Fibroblast of skin of back (primary cell): Measurements from ENCODE around the gene SCTR. TPM values are rescaled to one million over a fixed set of nuclear protein-coding genes. Genes with fewer than 3 reads are reported as not detected.

Experiments used
- DNase-seq: peaks from one replicate; pipeline ENCODE4 v3.0.0-alpha.2; 2013
- polyA plus RNA-seq, 2 experiments: library from polyadenylated mRNA; unstranded; fragments of 120-200 nt; gene quantifications; one replicate each; pipeline ENCODE4 v1.2.1, GENCODE V29; 2013; ENCODE audit not compliant: insufficient read length in 2 of 2

Gene SCTR
- polyA plus RNA-seq (2013, experiment 1 of 2; ENCODE audit: insufficient read length): not detected
- polyA plus RNA-seq (2013, experiment 2 of 2; ENCODE audit: insufficient read length): not detected

GRCh38 chr2:119523952-119524694 lies at the start of gene SCTR:
SCTR (minus strand) TSS chr2:119524483; CDS start chr2:119524226, 257 bp downstream.
- DNase-seq: no peak

GRCh38 chr2:119567292-119567691 lies 43.0 kb upstream of the SCTR start:
- DNase-seq: no peak

GRCh38 chr2:119565481-119565880 lies 41.2 kb upstream of the SCTR start:
- DNase-seq: no peak

- DNase-seq: no peak
Observed at GRCh38 chr2:119553687-119554344, 29.5 kb upstream of the SCTR start.

GRCh38 chr2:119552902-119553301 lies 28.6 kb upstream of the SCTR start:
- no peak for DNase-seq

DNA sequence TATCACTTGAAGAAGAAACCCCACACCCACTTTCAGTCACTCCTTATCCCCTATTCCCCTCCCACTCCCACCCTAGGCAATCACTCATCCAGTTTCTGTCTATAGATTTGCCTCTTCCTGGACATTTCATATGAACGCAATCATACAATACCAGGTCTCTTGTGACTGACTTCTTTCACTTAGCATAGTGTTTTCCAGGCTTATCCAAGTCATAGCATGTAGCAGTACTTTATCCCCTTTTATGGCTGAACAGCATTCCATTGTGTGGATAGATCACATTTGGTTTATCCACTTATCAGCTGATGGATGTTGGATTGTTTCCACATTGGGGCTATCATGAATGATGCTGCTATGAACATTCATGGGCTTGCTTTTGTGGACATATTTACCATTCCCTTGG lies 26.6 kb upstream of the SCTR start:
- no peak for DNase-seq

DNA sequence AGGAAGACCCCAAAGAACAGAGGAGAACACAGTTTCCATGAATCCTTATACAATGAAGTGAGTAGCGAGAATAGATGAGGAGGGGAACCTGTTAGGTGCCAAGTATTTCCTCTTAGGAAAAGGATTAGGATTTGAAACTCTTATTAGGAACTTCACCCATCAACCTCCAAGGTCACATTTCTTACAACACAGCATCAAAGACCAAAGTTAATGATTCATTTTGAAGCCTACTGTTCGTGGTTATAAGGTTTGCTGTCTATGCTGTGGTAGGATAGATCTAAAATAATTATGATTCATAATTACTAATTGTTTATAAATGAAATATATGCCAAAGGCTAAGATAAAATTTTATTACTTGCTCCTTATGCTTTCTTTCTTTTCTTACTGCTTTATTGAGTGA lies 26.1 kb upstream of the SCTR start:
- no peak for DNase-seq

DNA sequence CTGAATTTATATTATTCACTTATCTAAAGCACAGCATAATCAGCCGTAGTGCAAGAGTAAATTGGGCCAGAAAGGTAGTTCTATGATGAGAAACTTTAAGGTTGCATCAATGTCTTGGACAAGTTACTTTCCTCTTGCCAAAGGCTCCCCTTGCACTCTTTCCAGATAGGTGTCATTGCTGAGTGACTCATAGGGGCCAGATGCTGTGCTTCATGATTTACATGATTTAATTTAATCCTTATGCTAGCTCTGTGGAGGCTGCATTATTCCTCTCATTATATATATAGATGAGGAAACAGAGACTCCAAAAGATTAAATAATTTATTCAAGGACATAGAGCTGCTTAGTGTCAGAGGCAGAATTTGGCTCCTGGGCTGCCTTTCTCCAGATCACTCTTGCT lies 25.0 kb upstream of the SCTR start:
- peak; percentile 8 for DNase-seq

- DNase-seq: no peak
Observed at GRCh38 chr2:119548516-119549120, 24.3 kb upstream of the SCTR start.

DNA sequence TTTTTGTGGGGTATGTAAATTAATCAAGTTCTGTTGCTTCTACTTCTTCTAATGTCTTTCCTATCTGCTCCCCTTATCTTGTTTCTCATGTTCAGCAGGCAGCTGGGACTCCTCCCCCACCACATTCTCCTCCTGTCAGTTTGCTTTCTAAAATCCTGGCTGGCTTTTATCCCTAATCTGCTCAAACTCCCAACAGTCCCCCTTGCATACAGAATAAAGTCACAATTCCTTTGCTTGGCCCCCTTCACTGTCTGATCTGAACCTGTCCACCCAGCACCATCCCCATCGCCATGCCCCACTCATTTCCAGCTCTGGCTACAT lies 22.1 kb upstream of the SCTR start:
- DNase-seq: no peak

DNA sequence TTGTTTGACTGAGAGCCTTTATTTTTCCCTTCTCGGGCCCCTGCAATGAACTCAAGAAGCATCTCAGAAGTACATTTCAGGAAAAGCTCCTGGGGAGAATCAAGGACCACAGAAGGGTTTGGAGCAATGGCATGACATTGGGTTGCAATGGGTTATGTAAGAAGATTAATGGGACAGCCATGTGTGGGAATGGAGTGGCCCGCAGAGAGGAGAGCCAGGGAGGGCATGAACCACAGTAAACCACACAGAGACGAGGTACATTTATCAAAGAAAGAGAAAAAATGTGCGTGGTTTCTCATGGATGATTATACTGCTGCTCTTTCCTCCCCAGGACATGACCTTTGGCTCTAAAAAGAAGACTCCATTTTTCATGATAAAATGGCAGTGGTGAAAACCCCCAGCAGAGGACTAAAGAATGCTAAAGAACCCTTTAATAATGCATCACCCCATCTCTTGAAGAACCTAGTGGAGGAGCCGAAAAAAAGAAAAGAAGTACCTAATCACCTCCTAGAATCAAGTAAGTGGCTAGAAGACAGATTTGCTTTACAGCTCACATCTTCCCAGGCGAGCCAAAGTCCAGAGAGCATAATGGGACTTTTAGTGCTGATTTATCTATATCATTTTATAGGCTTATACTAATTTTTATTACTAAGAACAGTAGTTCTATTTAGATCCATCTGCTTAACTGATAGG lies 21.6 kb upstream of the SCTR start:
- no peak for DNase-seq

DNA sequence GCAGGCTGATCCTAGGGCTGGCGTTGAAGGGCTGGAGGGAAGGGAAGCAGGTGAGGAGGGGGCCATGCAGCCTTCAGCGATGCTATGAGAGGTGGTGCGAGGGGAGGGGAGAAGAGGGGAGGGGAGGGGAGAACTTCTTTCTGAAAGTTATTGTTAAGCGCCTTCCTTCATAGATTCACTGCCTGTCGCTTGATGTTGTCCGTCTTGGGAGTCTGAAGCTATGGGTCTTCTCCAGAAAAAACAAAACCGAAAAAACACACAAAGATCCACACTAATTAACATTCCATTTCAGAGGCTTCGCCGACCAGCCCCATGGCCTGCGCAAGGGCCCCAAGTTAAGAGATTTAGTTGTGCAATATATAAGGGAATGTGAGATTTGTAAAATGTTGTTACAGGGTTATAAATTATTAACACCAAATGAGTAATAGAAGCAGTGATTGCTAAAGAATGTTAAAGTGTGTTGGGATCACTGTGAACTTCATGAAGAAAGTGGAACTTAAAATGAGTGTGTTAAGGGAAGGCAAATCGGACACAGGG lies 20.7 kb upstream of the SCTR start:
- no peak for DNase-seq

DNA sequence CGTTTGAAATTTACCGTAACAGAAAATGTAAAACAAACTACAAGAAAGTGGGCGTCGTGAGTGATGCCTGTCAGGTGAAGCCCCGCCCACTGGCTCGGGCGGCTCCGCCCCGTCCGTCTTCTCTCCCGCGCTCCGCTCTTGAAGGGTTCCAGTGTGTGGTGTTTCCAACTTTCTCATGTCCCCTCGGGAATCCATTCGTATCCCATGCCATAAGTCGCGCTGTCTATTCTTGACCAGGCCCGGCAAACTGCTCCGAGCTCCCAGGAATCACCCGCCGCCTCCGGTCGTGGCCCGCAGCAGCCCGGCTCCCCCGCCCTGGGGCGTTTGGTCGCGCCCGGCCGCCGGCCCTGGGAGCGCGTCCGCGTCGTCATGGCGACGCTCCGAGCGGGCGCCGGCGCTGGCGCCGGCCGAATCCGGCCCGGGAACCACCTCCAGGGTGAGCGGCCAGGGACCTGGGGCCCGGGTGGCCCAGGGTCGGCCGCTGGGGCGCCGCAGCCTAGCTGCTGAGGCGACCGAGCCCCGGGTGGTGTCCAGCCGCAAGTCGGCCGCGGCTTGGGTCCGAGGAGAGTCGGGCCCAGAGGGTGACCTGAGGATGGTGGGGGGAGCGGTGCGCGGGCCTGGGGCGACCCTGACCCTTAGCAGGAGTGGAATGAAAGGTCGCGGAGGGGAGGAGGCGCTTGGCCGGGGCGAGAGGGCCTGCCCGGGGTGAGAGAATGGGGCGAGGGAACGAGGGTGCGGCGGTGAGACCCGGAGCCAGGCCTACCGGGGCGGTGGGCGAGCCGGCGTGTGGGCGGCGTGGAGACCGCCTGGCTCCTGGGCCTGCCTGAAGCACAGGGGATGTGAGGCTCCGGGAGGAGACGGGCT lies 20.0 kb upstream of the SCTR start, which contains the start of gene CFAP221:
TSS of gene CFAP221 (plus strand) at position 375 of the 864 bp plus-strand sequence. CDS start 1,683 bp downstream, outside the sequence.
- peak; percentile 66 for DNase-seq

DNA sequence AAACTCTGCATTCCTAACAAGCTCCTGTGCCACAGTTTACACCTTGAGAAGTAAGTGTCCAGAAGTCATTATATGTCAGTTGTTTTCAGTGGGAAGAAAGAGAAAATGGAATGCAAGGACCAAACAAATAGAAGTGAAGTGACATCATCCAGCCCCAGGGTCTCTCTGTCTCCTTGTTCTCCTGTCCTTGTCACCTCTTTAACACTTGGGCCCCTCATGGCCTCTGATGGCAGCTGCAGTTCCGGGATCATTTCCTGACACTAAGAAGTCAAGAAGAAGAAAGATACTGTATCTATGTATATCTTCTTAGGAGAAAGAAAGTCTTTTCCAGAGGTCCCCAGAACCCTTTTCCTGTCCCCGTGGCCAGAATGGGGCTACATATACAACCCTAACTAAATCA lies 17.2 kb upstream of the SCTR start:
- DNase-seq: no peak

DNA sequence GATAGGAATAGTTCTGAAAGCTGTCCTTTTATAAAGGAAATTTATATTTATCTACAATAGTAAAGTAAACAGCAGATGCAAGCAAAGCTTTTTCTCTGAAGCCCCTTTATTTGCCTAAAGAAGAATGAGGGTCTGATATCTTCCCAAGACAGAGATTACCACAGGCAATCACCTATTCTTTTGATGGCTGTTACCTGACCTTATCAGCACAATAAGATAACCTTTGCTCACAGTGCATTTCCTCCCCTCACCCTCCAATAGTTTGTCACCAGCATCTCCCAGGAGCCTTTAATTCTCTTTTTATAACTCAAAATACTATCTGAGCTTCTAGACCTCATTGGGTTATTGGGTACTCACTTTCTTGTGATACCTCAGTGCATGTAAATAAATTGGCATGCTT lies 13.5 kb upstream of the SCTR start:
- no peak for DNase-seq

DNA sequence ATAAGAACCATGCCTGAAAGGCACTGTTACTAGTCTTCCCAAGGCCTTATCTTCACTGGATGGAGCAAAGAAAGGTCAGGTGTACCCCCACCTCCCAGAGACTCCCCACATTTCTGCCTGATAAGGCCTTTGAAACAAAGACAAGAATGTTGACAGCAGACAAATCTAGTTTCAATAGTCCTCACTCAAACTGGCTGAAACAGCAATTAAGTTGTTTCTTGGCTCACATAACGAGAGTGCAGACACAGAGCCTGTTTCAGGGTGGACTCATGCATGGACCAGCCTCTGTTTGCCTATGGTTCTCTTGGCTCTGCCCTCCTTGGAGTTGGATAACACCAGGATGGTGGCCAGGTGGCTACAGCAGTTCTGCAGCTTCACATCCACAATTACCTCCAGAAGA lies 12.4 kb upstream of the SCTR start:
- DNase-seq: no peak

- no peak for DNase-seq
Observed at GRCh38 chr2:119536211-119536610, 11.9 kb upstream of the SCTR start.

DNA sequence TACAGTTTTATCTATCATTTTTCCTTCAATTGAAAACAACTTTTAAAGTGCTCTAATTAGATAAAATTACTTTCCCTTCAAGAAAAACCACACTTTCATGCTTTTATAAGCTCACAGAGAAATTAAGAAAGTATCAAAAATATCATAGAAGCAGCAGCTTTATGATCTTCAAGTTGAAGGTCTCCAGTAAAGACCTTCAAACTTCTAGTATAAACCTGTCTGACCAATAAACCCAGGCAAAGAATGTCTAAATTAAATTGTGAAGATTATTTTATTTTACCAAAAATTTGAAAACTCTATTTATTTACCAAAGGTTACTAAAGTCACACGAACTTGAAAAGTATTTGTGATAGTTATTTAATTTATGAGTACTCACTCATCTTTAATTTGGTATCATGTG lies 9.3 kb upstream of the SCTR start:
- no peak for DNase-seq

DNA sequence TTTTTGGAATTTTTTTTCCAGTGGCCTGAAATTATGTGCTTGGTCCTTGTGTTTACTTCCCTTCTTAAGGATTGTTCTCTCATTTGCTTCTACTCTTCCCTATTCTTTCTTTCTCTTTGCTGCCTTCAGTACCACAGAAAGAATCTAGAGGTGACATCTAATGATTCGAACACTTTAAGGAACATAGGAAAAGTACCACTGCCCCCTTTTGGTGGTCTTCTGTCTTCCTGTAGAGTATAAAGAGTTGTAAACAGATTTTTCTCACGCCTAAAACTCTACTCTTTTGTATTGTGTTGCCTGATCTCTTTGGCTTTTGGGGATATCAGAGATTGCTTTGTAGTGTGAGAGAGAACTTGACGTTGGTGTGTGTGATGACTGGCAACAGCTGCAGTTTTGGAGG lies 7.0 kb upstream of the SCTR start:
- DNase-seq: no peak

GRCh38 chr2:119527999-119528398 lies 3.7 kb upstream of the SCTR start:
- no peak for DNase-seq

GRCh38 chr2:119525614-119526013 lies 1.3 kb upstream of the SCTR start:
- DNase-seq: no peak

GRCh38 chr2:119523383-119523951 lies 816 bp downstream of the SCTR start:
- no peak for DNase-seq
